Measurements from ENCODE around the gene HS3ST4.

Gene HS3ST4

GRCh38 chr16:25691519-25692091 lies at the start of gene HS3ST4:
TSS of gene HS3ST4 (plus strand) at chr16:25691959.
- in situ Hi-C loops (cut with HindIII; ENCODE audit: low pct_ligation_motif_present, low pct_unique_long_range_greater_than_20kb, low sequenced_read_pairs) = no loop called here
- DNase-seq = no peak

- in situ Hi-C loops (cut with HindIII; ENCODE audit: low pct_ligation_motif_present, low pct_unique_long_range_greater_than_20kb, low sequenced_read_pairs) = no loop called here
- DNase-seq = no peak
These were observed 48.1 kb upstream of the HS3ST4 start for GRCh38 chr16:25643633-25644032.

DNA sequence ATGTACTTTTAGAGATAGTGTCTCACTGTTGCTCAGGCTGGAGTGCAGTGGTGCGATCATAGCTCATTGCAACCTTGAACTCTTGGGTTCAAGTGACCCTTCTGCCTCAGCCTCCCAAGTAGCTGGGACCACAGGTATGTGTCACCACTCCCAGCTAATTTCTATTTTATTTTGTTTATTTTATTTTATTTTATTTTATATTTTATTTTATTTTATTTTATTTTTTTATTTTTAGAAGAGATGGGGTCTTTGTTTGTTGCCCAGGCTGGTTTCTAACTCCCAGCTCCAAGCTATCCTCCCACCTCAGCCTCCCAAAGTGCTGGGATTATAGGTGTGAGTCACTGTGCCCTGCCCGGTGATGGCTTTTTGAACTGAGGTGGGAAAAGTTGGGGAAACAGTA lies 35.1 kb upstream of the HS3ST4 start:
- DNase-seq = no peak
- in situ Hi-C loops (cut with HindIII; ENCODE audit: low pct_ligation_motif_present, low pct_unique_long_range_greater_than_20kb, low sequenced_read_pairs) = no loop called here

- in situ Hi-C loops (cut with HindIII; ENCODE audit: low pct_ligation_motif_present, low pct_unique_long_range_greater_than_20kb, low sequenced_read_pairs) = no loop called here
- DNase-seq = no peak
These were observed 14.9 kb upstream of the HS3ST4 start for GRCh38 chr16:25676820-25677219.

DNA sequence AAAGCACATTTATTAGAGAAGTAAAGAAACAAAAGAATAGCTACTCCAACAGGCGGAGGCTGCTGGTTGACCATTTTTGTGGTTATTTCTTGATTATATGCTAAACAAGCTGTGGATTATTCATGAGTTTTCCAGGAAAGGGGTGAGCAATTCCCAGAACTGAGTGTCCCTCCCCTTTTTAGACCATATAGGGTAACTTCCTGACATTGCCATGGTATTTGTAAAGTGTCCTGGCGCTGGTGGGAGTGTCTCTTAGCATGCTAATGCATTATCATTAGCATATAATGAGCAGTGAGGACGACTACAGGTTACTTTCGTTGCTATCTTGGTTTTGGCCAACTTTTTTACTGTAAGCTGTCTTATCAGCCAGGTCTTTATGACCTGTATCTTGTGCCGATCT lies 12.2 kb upstream of the HS3ST4 start:
- in situ Hi-C loops (cut with HindIII; ENCODE audit: low pct_ligation_motif_present, low pct_unique_long_range_greater_than_20kb, low sequenced_read_pairs) = no loop called here
- DNase-seq = no peak

DNA sequence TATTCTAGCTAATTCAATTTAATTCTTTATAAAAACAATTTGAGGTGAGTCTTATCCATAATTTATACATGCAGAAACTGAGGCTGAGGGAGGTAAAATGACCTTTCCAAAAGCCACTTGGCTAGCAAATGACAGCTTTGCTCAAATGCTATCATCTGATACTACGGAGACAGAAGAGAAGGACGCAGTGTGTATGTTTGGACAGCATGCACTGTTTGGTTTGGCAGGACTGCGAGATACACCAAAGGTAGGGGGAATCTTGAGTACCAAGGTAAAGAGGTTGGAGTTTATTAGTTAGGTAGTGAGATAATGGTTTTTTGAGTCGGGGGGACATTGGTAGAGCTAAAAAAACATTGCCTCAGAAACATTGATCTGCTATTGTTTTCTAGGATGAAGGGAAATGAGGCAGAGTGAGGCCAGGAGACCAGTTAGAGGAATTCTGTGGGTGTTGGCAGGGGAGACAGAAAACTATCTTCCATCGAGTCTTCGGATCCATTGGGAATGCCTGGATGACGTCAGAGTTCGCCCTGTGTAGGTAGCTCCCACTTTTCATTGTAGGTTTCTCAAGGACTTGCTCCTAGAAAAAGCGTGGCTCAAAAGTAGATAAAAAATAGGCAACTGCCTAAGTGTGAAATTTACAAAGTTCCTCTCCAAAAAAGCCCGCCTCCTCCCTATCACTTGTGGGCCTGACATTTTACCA lies 2.5 kb upstream of the HS3ST4 start:
- DNase-seq = no peak
- in situ Hi-C loops (cut with HindIII; ENCODE audit: low pct_ligation_motif_present, low pct_unique_long_range_greater_than_20kb, low sequenced_read_pairs) = no loop called here

- in situ Hi-C loops (cut with HindIII; ENCODE audit: low pct_ligation_motif_present, low pct_unique_long_range_greater_than_20kb, low sequenced_read_pairs) = no loop called here
- DNase-seq = no peak
These were observed 1.1 kb upstream of the HS3ST4 start for GRCh38 chr16:25690552-25691143.

DNA sequence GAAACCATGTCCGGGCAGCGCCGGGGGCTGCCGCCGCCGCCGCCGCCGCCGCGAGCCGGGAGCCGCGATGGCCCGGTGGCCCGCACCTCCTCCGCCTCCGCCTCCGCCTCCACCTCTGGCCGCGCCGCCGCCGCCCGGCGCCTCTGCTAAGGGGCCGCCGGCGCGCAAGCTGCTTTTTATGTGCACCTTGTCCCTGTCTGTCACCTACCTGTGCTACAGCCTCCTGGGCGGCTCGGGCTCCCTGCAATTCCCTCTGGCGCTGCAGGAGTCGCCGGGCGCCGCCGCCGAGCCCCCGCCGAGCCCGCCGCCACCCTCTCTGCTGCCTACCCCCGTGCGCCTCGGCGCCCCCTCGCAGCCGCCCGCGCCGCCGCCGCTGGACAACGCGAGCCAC lies 587 bp downstream of the HS3ST4 start:
- DNase-seq = no peak
- in situ Hi-C loops (cut with HindIII; ENCODE audit: low pct_ligation_motif_present, low pct_unique_long_range_greater_than_20kb, low sequenced_read_pairs) = no loop called here

GRCh38 chr16:25692742-25693508 lies 1.2 kb downstream of the HS3ST4 start:
- in situ Hi-C loops (cut with HindIII; ENCODE audit: low pct_ligation_motif_present, low pct_unique_long_range_greater_than_20kb, low sequenced_read_pairs) = no loop called here
- no peak for DNase-seq

DNA sequence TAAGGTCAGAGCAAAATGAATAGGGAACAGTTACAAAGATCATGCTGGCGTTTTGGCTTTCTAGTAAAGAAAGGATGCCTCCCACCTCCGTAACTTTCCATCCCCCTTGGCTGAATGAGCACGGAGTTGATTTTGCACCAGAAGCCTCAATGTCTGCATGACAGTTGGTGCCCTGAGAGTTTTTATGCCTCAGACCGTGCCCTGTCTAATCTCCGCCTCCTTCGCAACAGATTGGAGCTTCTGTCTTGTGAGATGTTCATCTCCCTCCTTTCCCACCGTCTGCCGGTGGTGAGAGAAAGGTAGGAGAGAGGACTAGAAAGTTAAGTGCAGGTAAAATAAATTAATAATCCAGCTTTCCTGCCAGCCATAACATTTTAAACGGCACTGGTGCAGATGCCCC lies 1.9 kb downstream of the HS3ST4 start:
- DNase-seq = no peak
- in situ Hi-C loops (cut with HindIII; ENCODE audit: low pct_ligation_motif_present, low pct_unique_long_range_greater_than_20kb, low sequenced_read_pairs) = no loop called here

DNA sequence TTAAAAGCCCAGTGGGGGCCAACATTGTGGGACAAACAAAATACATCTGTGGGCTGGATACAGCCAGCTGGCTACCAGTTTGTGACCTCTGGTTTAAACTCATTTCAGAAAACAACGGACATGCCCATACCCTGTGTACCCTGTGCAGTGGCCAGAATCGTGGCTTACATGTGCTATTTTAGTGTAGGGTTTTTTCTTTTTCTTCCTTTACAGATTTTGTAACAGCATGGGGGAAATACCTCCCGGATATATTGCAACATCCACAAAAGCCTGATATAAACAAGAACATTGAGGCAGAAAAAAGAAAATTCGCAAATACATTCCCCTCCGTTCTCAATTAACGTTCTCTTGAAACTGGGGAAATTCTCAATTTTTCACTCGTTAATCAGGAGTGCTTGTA lies 7.3 kb downstream of the HS3ST4 start:
- in situ Hi-C loops (cut with HindIII; ENCODE audit: low pct_ligation_motif_present, low pct_unique_long_range_greater_than_20kb, low sequenced_read_pairs) = no loop called here
- DNase-seq = no peak

- in situ Hi-C loops (cut with HindIII; ENCODE audit: low pct_ligation_motif_present, low pct_unique_long_range_greater_than_20kb, low sequenced_read_pairs) = no loop called here
- DNase-seq = no peak
These were observed 8.8 kb downstream of the HS3ST4 start for GRCh38 chr16:25700547-25700946.

DNA sequence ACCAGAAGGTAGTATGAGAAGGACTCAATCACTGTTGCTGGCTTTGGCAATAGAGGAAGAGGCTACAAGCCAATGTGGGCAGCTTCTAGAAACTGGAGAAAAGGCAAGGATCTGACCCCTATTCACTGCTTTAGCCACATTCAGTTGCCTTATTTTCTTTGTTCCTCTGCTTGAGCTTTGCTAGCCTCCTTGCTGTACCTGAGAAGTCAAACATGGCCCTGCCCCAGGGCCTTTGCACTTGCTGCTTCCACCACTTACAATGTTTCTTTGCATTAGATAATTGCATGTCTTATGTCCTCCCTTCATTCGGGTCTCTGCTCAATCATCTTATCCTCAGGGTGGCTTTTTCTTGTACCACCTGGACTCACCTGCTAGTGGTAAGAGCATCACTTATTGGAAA lies 15.8 kb downstream of the HS3ST4 start:
- in situ Hi-C loops (cut with HindIII; ENCODE audit: low pct_ligation_motif_present, low pct_unique_long_range_greater_than_20kb, low sequenced_read_pairs) = no loop called here
- DNase-seq = no peak

- DNase-seq = peak; percentile 53
- in situ Hi-C loops (cut with HindIII; ENCODE audit: low pct_ligation_motif_present, low pct_unique_long_range_greater_than_20kb, low sequenced_read_pairs) = no loop called here
These were observed 16.3 kb downstream of the HS3ST4 start for GRCh38 chr16:25707982-25708583.

GRCh38 chr16:25709213-25709612 lies 17.5 kb downstream of the HS3ST4 start:
- no peak for DNase-seq
- in situ Hi-C loops (cut with HindIII; ENCODE audit: low pct_ligation_motif_present, low pct_unique_long_range_greater_than_20kb, low sequenced_read_pairs) = no loop called here

GRCh38 chr16:25713785-25714570 lies 22.2 kb downstream of the HS3ST4 start:
- DNase-seq = no peak
- in situ Hi-C loops (cut with HindIII; ENCODE audit: low pct_ligation_motif_present, low pct_unique_long_range_greater_than_20kb, low sequenced_read_pairs) = no loop called here

DNA sequence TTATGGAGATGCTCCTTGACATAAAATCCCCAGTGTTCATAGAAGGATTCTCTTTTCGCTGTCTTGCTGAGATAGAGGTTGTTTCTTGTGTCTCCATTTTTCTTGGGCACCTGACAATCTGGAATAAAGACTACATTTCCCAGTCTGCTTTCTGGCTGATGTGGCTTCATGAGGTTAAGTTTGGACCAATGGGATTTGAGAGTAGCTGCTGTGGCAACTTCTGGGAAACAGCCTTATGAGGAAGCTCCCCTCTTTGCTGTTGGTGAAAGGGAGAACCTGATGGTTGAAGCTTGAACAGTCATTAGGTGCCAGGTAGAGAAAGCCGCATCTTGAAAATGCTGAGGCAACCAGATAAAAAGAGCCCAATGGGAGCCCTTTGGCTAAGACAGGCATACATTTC lies 24.4 kb downstream of the HS3ST4 start:
- in situ Hi-C loops (cut with HindIII; ENCODE audit: low pct_ligation_motif_present, low pct_unique_long_range_greater_than_20kb, low sequenced_read_pairs) = no loop called here
- DNase-seq = no peak

DNA sequence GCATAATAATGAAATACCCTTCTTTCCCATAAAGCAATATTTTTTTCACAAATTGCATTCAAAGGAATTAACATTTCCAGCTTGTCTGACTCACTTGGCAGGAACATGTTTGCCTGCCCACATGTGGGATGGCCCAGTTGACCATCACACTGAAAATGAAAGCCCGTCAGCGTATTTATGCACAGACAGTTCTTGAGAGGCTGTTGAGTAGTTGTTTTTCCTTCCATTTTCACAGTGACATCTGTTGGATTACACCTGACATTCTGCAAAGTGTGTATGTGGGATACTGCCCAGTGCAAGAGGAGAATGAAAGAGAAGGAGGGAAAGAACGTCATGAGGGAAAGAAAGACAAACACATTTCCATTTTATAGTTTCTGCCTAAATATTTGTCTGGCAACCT lies 29.7 kb downstream of the HS3ST4 start:
- in situ Hi-C loops (cut with HindIII; ENCODE audit: low pct_ligation_motif_present, low pct_unique_long_range_greater_than_20kb, low sequenced_read_pairs) = no loop called here
- no peak for DNase-seq

Data from ACHN (cell line).